ENCODE measurements around the gene ZNF800.

The ZNF800 gene

DNA sequence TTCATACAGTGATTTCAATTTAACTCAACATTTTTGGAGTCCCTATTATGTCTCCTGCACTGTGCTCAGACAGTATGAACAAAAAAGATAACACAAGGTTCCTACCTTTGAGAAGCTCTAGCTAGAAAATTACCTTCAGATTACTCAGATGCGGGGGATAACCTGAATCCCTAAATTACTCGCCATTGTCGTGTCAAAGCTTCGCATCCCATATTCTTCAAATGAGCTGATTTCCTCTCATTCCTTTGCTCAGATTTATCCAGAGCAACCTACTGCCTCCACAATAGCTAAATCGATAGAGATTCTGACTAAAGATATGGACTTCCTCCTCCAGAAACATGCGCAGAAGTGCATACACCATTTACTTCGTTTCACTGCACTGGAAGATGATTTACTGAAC, 42.6 kb downstream of the ZNF800 start:
- no peak for DNase-seq

GRCh38 chr7:127348247-127348631, 44.3 kb downstream of the ZNF800 start:
- DNase-seq = no peak

DNA sequence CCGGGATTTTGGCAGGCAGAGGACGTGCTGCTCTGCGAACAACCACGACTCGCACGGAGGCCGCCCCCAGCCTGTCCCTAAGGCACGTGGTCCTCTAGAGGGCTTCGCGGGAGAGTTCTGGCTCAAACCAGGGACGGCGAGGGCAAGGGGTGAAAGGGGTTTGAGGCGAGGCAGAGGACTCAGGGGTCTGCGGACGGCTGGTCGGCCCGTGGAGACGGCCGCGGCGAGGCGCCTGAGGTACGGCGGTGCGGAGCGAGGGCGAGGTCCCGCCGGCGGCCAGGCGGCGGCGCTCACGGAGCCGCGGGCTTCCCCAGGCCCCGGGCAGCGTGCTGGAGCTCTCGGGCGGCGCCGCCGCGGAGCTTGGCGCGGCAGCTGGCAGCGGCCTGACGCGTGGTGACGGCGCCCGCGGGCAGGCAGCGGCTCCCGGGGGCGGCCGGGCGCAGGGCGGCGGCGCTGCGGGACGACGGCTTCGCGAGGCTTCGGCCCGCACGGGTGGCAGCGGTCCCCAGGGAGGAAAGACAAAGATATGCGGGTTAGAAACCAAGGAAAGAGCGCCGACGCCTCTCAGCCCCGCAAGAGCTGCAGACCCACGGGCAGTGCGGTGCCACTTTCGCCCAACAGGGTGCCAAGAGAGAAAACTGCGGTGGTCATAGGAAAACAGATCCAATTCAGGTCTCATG, 44.8 kb downstream of the ZNF800 start:
- DNase-seq = peak in 40 of 56 donors; percentile 1 to 63 (median 18)

- DNase-seq = no peak
Measured at GRCh38 chr7:127346575-127347256, 45.8 kb downstream of the ZNF800 start.

DNA sequence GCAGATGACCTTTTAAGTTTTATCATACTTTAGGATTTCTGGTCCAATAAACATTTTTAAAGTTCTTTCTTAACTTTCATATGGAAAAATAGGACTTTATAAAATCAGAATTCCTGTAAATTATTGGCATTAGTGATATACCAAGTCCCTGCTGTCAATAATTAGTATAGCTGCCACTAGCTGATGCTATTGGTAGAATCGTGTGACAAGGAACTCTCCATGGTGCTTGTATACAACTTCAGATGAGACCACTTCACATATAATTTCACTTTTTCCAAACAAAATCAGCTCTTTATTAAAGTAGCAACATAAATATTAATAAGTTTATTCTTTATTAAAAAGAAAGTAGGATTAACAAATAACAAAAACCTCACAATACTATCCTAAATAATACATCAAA, 49.9 kb downstream of the ZNF800 start:
- DNase-seq = no peak

GRCh38 chr7:127338122-127338521, 54.4 kb downstream of the ZNF800 start:
- no peak for DNase-seq

DNA sequence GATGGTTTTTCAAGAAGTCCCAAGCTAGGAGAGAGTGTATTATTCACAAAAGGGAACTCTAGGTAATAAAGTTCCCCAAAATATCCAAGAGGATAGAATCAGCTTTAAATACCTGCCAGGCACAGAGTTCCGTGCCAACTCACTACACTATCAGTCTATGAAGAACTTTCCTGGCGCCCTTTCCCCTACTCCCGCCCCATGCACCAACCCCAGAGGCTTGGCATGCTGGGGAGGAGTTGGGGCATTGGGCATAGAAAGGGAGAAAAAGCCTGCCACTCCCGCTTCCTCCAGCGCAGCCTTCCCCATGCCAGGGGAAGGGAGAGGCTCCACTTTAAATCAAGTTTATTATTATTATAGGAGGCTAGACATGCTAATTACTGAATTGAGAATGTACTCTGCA, 54.9 kb downstream of the ZNF800 start:
- DNase-seq = no peak

DNA sequence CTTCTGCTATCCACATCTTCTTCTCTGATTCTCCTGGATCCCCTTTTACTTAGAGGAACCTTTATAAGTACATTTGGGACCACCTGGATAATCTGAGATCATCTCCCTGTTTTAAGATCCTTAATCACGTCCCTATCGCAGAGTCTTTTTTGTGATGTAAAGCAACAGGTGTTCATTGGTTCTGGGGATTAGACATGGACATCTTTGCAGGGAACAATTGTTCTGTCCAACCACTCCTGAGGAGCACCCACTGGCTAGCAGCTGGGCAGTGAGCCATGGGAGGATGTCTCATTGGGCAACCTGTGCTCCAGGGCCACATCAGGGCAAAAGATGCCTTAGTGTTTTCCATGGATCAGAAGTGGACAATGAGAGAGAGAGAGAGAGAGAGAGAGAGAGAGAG, 56.0 kb downstream of the ZNF800 start:
- DNase-seq = no peak

DNA sequence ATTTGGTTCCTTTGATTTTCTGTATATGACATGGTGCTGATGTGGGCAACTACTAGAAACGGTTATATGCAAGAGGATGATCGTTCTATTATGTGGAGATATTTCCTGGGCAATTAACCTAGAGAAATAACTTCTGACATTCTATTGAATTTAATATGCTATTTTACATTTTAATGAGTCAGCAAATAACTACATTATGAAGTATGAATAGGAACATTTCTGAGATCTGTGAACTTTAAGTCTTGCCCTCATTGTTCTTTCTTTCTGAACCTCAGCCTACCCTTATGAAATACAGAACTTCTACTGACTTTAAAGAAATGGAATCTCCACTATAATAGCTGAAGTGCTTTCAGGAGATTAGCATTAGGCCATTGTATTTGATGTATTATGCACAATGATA, 59.6 kb downstream of the ZNF800 start:
- no peak for DNase-seq

- no peak for DNase-seq
Measured at GRCh38 chr7:127330070-127330469, 62.4 kb downstream of the ZNF800 start.

DNA sequence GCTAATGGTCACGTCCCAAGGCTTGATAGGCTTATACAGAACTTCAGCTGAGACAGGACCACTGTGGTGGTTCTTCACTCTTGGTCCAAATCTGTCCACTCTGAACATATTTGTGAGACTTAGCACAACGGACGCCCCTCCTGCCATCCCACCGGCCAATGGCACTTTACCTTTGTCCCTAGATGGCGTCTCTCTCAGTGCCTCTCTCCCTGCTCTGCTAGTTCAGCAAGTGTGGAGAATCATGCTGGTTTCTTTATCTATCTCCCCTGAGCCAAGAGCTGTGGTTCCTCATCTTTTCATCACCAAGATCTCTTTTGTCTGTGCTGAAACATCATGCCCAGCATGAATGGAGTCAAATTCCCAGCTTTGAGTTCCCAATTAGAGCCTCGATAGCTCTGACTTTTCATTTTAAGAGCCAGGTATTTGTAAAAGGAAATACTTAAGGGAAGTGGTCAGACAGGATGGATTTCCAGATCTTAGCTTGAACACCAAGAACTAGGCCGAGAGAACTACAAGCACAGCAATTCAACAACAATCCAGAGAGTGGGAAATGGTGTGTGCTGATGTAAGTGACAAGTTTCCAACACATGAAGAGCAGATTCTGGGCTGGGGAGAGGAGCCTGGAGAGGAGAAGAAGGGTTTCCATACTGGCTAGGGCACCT, 69.5 kb downstream of the ZNF800 start:
- DNase-seq = no peak

GRCh38 chr7:127322351-127322750, 70.2 kb downstream of the ZNF800 start:
- no peak for DNase-seq

DNA sequence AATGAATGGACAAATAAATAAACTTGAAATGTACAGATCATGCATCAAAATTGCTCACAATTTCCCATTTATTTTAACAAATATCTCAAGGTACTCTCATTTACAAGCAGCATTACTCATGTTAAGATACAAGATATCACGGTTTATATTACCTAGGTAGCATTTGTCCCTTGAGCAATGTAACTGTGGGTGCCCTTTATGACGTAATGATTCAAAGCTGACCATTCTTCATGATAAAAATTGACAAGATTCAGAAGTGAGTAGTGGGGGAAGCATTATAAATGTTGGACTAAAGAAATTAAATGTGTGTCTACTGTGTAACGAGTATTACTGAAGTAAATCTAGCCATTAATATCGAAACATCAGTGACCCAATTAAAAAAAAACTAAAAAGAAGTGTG, 71.5 kb downstream of the ZNF800 start:
- DNase-seq = no peak
